CD14-positive monocyte (primary cell): ENCODE data around the gene PIWIL1. TPM values are rescaled to one million over a fixed set of nuclear protein-coding genes. Genes with fewer than 3 reads are reported as not detected.

Experiments
- DNase-seq, 3 donors: peaks; one replicate each; pipeline ENCODE4 v3.0.0-alpha.2; 2011 to 2022
- H2AFZ ChIP-seq: 2 replicates; pipeline ENCODE4 v1.6.0; 2012; ENCODE audit warnings: mild to moderate bottlenecking, low read depth, low read length, inconsistent platforms; ENCODE audit not compliant: insufficient read depth, poor library complexity, severe bottlenecking
- H3K27ac ChIP-seq, 2 donors: 1 replicate in 1 of 2; 2 replicates in 1 of 2; pipeline ENCODE4 v1.5.1; 2012 to 2013; ENCODE audit warnings: low read length in 2 of 2, control low read depth in 1 of 2, inconsistent platforms in 1 of 2, low read depth in 1 of 2, mild to moderate bottlenecking in 1 of 2
- H3K27me3 ChIP-seq, 2 donors: one replicate each; pipeline versions ENCODE4 v1.6.0 to v1.6.1; 2011 to 2013; ENCODE audit warnings: low read length in 2 of 2; ENCODE audit not compliant: control insufficient read depth in 2 of 2, insufficient read depth in 2 of 2
- H3K36me3 ChIP-seq, 2 donors: replicated peaks in 1 of 2; 1 replicate in 1 of 2; 2 replicates in 1 of 2; pipeline versions ENCODE4 v1.5.1 to v1.6.1; 2012 to 2013; ENCODE audit warnings: low read length in 2 of 2, control low read depth in 1 of 2, inconsistent platforms in 1 of 2, mild to moderate bottlenecking in 1 of 2; ENCODE audit not compliant: insufficient read depth in 2 of 2, control insufficient read depth in 1 of 2
- H3K4me1 ChIP-seq, 2 donors: 1 replicate in 1 of 2; 2 replicates in 1 of 2; pipeline versions ENCODE4 v1.5.1 to v1.6.1; 2012 to 2013; ENCODE audit warnings: low read length in 2 of 2, control low read depth in 1 of 2, inconsistent platforms in 1 of 2, mild to moderate bottlenecking in 1 of 2, moderate library complexity in 1 of 2; ENCODE audit not compliant: insufficient read depth in 2 of 2, control insufficient read depth in 1 of 2
- H3K4me2 ChIP-seq: replicated peaks from 2 replicates; pipeline ENCODE3; 2012; ENCODE audit warnings: low read length, moderate library complexity, mild to moderate bottlenecking; ENCODE audit not compliant: poor library complexity, severe bottlenecking; ENCODE audit errors: extremely low read depth
- H3K4me3 ChIP-seq, 3 experiments: fragments of 200-600 bp in 1 of 3; sonication (generic) in 1 of 3; replicated peaks in 1 of 3; 1 replicate in 2 of 3; 2 replicates in 1 of 3; pipeline ENCODE4 v1.5.1; 2011 to 2013; ENCODE audit warnings: low read length in 3 of 3, mild to moderate bottlenecking in 3 of 3, control low read depth in 2 of 3, low read depth in 2 of 3, inconsistent platforms in 1 of 3, moderate library complexity in 1 of 3
- H3K79me2 ChIP-seq: 2 replicates; pipeline ENCODE4 v1.6.0; 2012; ENCODE audit warnings: mild to moderate bottlenecking, control low read depth, inconsistent platforms, low read length, moderate library complexity; ENCODE audit not compliant: insufficient read depth
- H3K9ac ChIP-seq: 2 replicates; pipeline ENCODE4 v1.6.0; 2017; ENCODE audit warnings: low read length, mild to moderate bottlenecking; ENCODE audit not compliant: insufficient read depth, poor library complexity, severe bottlenecking
- H3K9me3 ChIP-seq, 2 donors: replicated peaks in 1 of 2; 1 replicate in 1 of 2; 2 replicates in 1 of 2; pipeline versions ENCODE4 v1.5.1 to v1.6.1; 2012 to 2013; ENCODE audit warnings: low read length in 2 of 2, control low read depth in 1 of 2; ENCODE audit not compliant: control insufficient read depth in 1 of 2, insufficient read depth in 1 of 2
- H4K20me1 ChIP-seq: 2 replicates; pipeline ENCODE4 v1.6.0; 2012; ENCODE audit warnings: mild to moderate bottlenecking, low read length, control low read depth, moderate library complexity; ENCODE audit not compliant: insufficient read depth
- H3K27ac Mint-ChIP-seq, 7 donors: one replicate each; pipeline ENCODE4 v1.8.0; 2020; ENCODE audit warnings: mild to moderate bottlenecking in 7 of 7, mixed read lengths in 7 of 7, moderate library complexity in 6 of 7, inconsistent platforms in 2 of 7
- H3K27me3 Mint-ChIP-seq, 3 donors: one replicate each; pipeline ENCODE4 v1.8.0; 2021 to 2022; ENCODE audit warnings: low read depth in 3 of 3, mild to moderate bottlenecking in 3 of 3, mixed read lengths in 3 of 3, moderate library complexity in 3 of 3, inconsistent platforms in 1 of 3
- H3K36me3 Mint-ChIP-seq, 2 donors: one replicate each; pipeline ENCODE4 v1.8.0; 2020; ENCODE audit warnings: mixed read lengths in 2 of 2, inconsistent platforms in 1 of 2, mild to moderate bottlenecking in 1 of 2
- H3K4me1 Mint-ChIP-seq: one replicate; pipeline ENCODE4 v1.8.0; 2020; ENCODE audit warnings: mild to moderate bottlenecking, mixed read lengths
- H3K4me3 Mint-ChIP-seq, 2 donors: one replicate each; pipeline ENCODE4 v1.8.0; 2020; ENCODE audit warnings: mild to moderate bottlenecking in 2 of 2, mixed read lengths in 2 of 2, moderate library complexity in 1 of 2
- H3K9me3 Mint-ChIP-seq, 7 donors: one replicate each; pipeline ENCODE4 v1.8.0; 2020 to 2022; ENCODE audit warnings: mixed read lengths in 7 of 7, mild to moderate bottlenecking in 6 of 7, moderate library complexity in 6 of 7, inconsistent platforms in 2 of 7
- whole genome bisulfite sequencing: methylation state at CpG from one replicate; pipeline ENCODE4 v1.1.5; 2013; ENCODE audit warnings: missing lambda C conversion rate; ENCODE audit not compliant: insufficient coverage; 5-methylcytosine and 5-hydroxymethylcytosine counted together
- intact Hi-C, 2 donors: fragments of 100-400 bp; cut with micrococcal nuclease; formaldehyde crosslinking; loops; one replicate each; pipeline versions ENCODE4 v1.15.0 to v1.15.1; 2023
- polyA plus RNA-seq, 3 donors: library from polyadenylated mRNA; depleted of rRNA in 1 of 3; unstranded in 2 of 3; stranded (reverse) in 1 of 3; fragments of 300-500 nt in 2 of 3; fragments of >200 nt in 1 of 3; fragmentation: Illumina TruSeq in 2 of 3; gene quantifications; 1 replicate in 2 of 3; 2 replicates in 1 of 3; pipeline ENCODE4 v1.2.3, GENCODE V29; 2012 to 2021
- TF ChIP-seq, protein P1 (sequence below): fragments of 200-600 bp; IDR thresholded peaks from one replicate; pipeline ENCODE4 v1.8.0; 2022; ENCODE audit warnings: antibody characterized with exemption, mild to moderate bottlenecking

The PIWIL1 gene
- polyA plus RNA-seq, 3 donors, result not detected

DNA sequence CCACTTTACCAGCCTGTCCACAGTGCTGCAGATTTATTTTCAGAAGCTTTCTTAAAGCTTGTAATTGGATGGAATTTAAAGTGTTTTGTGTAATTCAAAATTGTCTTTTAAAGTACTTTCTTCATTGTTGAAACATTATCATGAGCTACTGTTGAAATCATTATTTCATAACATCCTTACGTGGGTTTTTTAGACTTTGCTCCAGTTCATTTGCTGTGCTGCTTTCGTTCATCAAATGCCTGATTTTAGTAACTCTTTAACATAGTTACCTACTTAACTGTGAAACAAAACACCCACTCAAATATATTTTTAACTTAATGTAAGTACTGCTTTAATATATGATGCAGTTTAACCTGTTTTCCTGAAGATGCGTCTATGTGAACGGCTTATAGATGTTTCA lies 47.5 kb downstream of the PIWIL1 start:
- Histone ChIP-seq H3K9ac (no peak overlapping the region), H3K9me3 (peaks cover 0 to 3% of the 10 kb centered on the region in 2 donors), H3K79me2 (no peaks in the 10 kb centered on the region), H3K27me3 (no peaks in the 10 kb centered on the region), H4K20me1 (no peaks in the 10 kb centered on the region), H3K27ac (no peak overlapping the region), H3K4me3 (no peak overlapping the region), H3K4me1 (no peaks in the 10 kb centered on the region), H3K36me3 (no peaks in the 10 kb centered on the region), H3K4me2 (no peak overlapping the region), H2AFZ (no peak overlapping the region)
- 100% methylated on average over 2 of the region's 4 CpGs for WGBS
- Mint-ChIP-seq H3K36me3 (no peaks in the 10 kb centered on the region), H3K27me3 (peaks cover 0 to 2% (median 1%) of the 10 kb centered on the region in 3 donors), H3K27ac (no peak overlapping the region), H3K4me1 (no peaks in the 10 kb centered on the region), H3K4me3 (no peak overlapping the region), H3K9me3 (peaks cover 0 to 6% (median 3%) of the 10 kb centered on the region in 7 donors)
- no peak for DNase-seq
- intact Hi-C loops, result no loop called here
- TF ChIP-seq, protein P1, sequence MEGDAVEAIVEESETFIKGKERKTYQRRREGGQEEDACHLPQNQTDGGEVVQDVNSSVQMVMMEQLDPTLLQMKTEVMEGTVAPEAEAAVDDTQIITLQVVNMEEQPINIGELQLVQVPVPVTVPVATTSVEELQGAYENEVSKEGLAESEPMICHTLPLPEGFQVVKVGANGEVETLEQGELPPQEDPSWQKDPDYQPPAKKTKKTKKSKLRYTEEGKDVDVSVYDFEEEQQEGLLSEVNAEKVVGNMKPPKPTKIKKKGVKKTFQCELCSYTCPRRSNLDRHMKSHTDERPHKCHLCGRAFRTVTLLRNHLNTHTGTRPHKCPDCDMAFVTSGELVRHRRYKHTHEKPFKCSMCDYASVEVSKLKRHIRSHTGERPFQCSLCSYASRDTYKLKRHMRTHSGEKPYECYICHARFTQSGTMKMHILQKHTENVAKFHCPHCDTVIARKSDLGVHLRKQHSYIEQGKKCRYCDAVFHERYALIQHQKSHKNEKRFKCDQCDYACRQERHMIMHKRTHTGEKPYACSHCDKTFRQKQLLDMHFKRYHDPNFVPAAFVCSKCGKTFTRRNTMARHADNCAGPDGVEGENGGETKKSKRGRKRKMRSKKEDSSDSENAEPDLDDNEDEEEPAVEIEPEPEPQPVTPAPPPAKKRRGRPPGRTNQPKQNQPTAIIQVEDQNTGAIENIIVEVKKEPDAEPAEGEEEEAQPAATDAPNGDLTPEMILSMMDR, result no peak

DNA sequence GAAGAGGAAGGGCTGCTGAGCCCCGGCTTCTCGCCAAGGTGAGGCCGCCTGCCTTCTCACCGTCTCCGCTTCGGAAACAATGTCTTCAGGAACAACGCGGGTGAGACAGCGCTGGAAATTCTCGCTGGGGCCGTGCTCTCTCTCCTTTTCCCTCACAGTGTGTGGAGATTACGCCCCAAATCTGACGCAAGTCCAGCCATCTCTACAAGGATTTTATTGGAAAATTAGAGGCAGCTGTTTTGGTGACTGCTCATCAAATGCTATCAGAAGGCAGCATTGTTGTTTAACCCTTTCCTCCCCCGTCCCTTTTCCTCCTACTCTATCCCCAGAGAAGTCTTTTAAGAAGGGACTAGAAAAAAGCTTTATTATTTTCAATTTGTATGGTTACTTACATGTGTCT lies 53.5 kb downstream of the PIWIL1 start:
- intact Hi-C loops, result no loop called here
- H4K20me1 ChIP-seq, result no peaks in the 10 kb centered on the region
- Mint-ChIP-seq H3K4me3 (no peak overlapping the region), H3K27me3 (peaks cover 2 to 5% (median 4%) of the 10 kb centered on the region in 3 donors), H3K36me3 (no peaks in the 10 kb centered on the region), H3K4me1 (peaks cover 2% of the 10 kb centered on the region), H3K9me3 (peaks cover 3 to 11% (median 3%) of the 10 kb centered on the region in 7 donors), H3K27ac (no peak overlapping the region)
- no peak overlapping the region for H3K4me2 ChIP-seq
- no peak for DNase-seq
- no peaks in the 10 kb centered on the region for H3K36me3 ChIP-seq
- no peaks in the 10 kb centered on the region for H3K4me1 ChIP-seq
- H3K27ac ChIP-seq, result no peak overlapping the region
- H3K9ac ChIP-seq, result no peak overlapping the region
- no peaks in the 10 kb centered on the region for H3K27me3 ChIP-seq
- no peak overlapping the region for H3K4me3 ChIP-seq
- WGBS, result 58% methylated on average over 10 of the region's 14 CpGs
- TF ChIP-seq, protein P1, result no peak
- no peak overlapping the region for H2AFZ ChIP-seq
- no peaks in the 10 kb centered on the region for H3K79me2 ChIP-seq
- H3K9me3 ChIP-seq, result peaks cover 16 to 23% of the 10 kb centered on the region in 2 donors
